Naive B cell (primary cell): ENCODE results near the gene PTPRCAP. TPM values are rescaled to one million over a fixed set of nuclear protein-coding genes. Genes with fewer than 3 reads are reported as not detected.

Experiments used
- ATAC-seq, 2 donors: fragments of 150-1000 bp; cut with Tn5 transposase; 2 replicates each; pipeline ENCODE4 v1.10.0; 2021; ENCODE audit warnings: low read depth in 2 of 2, mild to moderate bottlenecking in 2 of 2, moderate library complexity in 2 of 2
- DNase-seq: peaks from one replicate; pipeline ENCODE4 v3.0.0; 2022
- H3K27ac Mint-ChIP-seq, 6 donors: one replicate each; pipeline ENCODE4 v1.8.0; 2020 to 2022; ENCODE audit warnings: mild to moderate bottlenecking in 6 of 6, mixed read lengths in 6 of 6, moderate library complexity in 5 of 6, inconsistent platforms in 2 of 6
- H3K27me3 Mint-ChIP-seq, 3 donors: one replicate each; pipeline ENCODE4 v1.8.0; 2021 to 2022; ENCODE audit warnings: mixed read lengths in 3 of 3, mild to moderate bottlenecking in 1 of 3
- H3K36me3 Mint-ChIP-seq, 2 donors: one replicate each; pipeline ENCODE4 v1.8.0; 2020 to 2022; ENCODE audit warnings: mixed read lengths in 2 of 2, inconsistent platforms in 1 of 2, mild to moderate bottlenecking in 1 of 2
- H3K4me1 Mint-ChIP-seq, 3 donors: one replicate each; pipeline ENCODE4 v1.8.0; 2020 to 2022; ENCODE audit warnings: mixed read lengths in 3 of 3, inconsistent platforms in 1 of 3, mild to moderate bottlenecking in 1 of 3, moderate library complexity in 1 of 3
- H3K4me3 Mint-ChIP-seq, 8 donors: one replicate each; pipeline ENCODE4 v1.8.0; 2020 to 2022; ENCODE audit warnings: mild to moderate bottlenecking in 8 of 8, mixed read lengths in 8 of 8, moderate library complexity in 8 of 8, inconsistent platforms in 2 of 8
- H3K9me3 Mint-ChIP-seq, 7 donors: one replicate each; pipeline ENCODE4 v1.8.0; 2020 to 2022; ENCODE audit warnings: mixed read lengths in 7 of 7, mild to moderate bottlenecking in 5 of 7, inconsistent platforms in 2 of 7, moderate library complexity in 1 of 7
- polyA plus RNA-seq, 6 donors: library from polyadenylated mRNA; unstranded; fragments of 300-500 nt; fragmentation: Illumina TruSeq; gene quantifications; one replicate each; pipeline ENCODE4 v1.2.3, GENCODE V29; 2021; ENCODE audit warnings: low read depth in 6 of 6

Gene PTPRCAP
- polyA plus RNA-seq, 6 donors from 2014 or later, result 953 to 1,146 (median 1,009) TPM

DNA sequence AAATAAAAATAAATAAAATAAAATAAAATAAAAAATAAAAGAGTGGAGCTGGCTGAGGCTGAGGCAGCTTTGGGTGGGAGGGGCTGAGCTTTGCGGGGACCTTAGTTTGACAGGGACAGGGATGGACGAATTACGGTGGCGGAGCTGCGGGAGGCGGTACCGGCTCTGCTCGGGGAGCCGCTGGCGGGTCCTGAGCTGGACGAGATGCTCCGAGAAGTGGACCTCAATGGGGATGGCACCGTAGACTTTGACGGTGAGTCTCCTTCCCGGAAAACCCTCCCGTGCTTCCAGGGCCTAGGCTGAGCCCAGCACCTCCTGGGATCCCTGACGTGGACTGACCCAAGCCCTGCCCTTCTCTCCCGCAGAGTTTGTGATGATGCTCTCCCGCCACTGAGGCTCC lies 20.8 kb upstream of the PTPRCAP start:
- no peak for ATAC-seq
- DNase-seq, result no peak
- Mint-ChIP-seq H3K4me1 (peaks cover 37 to 60% (median 59%) of the 10 kb centered on the region in 3 donors), H3K27me3 (no peaks in the 10 kb centered on the region), H3K4me3 (peak overlapping the region in 3 of 8 donors; percentile 59 to 79 (median 61)), H3K36me3 (peaks cover 0 to 7% of the 10 kb centered on the region in 2 donors), H3K27ac (peak overlapping the region in 5 of 6 donors; percentile 10 to 98 (median 83)), H3K9me3 (no peaks in the 10 kb centered on the region)

DNA sequence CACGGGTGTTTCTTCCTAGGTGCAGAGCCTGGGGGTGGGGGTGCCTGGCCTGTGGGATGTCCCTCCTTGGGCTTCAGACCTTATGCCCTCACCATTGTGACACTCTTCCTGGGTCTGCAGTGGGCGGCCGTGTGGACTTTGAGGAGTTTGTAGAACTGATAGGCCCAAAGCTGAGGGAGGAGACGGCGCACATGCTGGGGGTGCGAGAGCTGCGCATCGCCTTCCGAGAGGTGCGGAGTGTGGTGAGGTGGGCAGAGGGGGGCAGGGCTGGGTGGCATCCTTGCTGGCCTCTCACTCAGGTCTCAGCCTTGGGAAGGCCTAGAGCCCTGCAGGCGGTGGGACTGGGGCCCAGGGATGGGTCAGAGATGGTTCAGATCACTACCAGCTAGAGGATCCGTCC lies 20.0 kb upstream of the PTPRCAP start:
- ATAC-seq (no peak), DNase-seq (no peak)
- peak overlapping the region in 6 of 8 donors; percentile 48 to 85 (median 60) for H3K4me3 Mint-ChIP-seq
- H3K4me1 Mint-ChIP-seq, result peaks cover 37 to 55% (median 53%) of the 10 kb centered on the region in 3 donors
- peak overlapping the region; percentile 54 to 93 (median 87) for H3K27ac Mint-ChIP-seq
- H3K27me3 Mint-ChIP-seq, result no peaks in the 10 kb centered on the region
- H3K36me3 Mint-ChIP-seq, result peaks cover 0 to 7% of the 10 kb centered on the region in 2 donors
- H3K9me3 Mint-ChIP-seq, result no peaks in the 10 kb centered on the region

DNA sequence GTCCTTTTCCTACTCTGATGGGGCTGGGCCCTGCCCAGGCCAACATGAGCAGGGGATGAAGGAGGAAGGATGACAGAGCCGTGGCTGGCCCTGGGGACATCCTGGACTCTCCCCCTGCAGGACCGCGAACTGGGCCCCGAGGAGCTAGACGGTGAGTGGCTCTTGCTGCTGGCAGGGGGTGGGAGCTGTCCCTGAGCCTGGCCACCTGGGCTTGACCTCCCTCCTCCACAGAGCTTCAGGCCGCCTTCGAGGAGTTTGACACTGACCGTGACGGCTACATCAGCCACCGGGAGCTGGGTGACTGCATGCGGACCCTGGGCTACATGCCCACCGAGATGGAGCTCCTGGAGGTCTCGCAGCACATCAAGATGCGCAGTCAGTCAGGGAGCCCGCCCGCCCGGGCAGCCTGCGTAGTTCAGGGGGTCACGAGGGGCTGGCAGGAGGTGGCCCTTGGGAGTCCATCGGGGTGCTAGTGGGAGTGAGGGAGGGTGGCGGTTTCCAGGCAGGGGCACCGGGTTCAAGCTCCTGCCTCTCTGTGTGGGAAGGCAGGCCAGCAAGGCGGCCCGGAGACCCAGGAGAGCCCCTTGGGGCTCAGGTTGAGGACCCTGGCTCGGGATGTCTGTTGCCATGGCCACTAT lies 18.7 kb upstream of the PTPRCAP start:
- Mint-ChIP-seq H3K4me3 (no peak overlapping the region), H3K36me3 (peaks cover 0 to 7% of the 10 kb centered on the region in 2 donors), H3K9me3 (no peaks in the 10 kb centered on the region), H3K27ac (peak overlapping the region in 1 of 6 donors; percentile 89), H3K4me1 (peaks cover 40 to 61% (median 58%) of the 10 kb centered on the region in 3 donors), H3K27me3 (no peaks in the 10 kb centered on the region)
- no peak for ATAC-seq
- DNase-seq, result no peak

DNA sequence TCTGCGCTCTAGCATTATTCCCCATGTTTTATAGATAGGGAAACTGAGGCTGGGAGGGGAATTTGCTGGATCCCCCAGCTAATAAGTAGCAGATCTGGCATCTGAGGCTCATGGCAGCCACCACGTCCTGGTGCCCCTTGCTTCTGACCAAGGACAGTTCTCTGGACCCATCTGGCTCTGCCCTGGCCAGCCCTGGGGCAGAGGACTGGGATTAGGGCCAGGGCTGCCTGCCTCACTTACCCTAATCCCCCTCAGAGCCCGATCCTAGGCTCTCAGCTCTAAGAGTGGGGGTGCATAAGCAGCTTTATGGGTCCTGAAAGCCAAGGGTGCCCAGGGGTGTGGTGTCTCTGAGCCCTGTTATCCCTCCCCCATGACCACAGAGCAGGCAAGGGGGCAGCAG lies 17.6 kb upstream of the PTPRCAP start, which contains the start of gene CABP4:
Gene CABP4, plus strand, starts transcription at position 301 of the 400 bp plus-strand sequence. Its CDS starts 70 bp downstream, at position 371.
- Mint-ChIP-seq H3K27ac (peak within 1 kb of the TSS in 3 of 6 donors; percentile 39 to 84 (median 76)), H3K4me1 (peaks cover 32 to 59% (median 54%) of the 10 kb centered on the region in 3 donors), H3K36me3 (peaks cover 0 to 2% of the 10 kb centered on the region in 2 donors), H3K9me3 (no peaks in the 10 kb centered on the region), H3K4me3 (peak within 1 kb of the TSS in 1 of 8 donors; percentile 57), H3K27me3 (no peaks in the 10 kb centered on the region)
- no peak for ATAC-seq
- no peak for DNase-seq

DNA sequence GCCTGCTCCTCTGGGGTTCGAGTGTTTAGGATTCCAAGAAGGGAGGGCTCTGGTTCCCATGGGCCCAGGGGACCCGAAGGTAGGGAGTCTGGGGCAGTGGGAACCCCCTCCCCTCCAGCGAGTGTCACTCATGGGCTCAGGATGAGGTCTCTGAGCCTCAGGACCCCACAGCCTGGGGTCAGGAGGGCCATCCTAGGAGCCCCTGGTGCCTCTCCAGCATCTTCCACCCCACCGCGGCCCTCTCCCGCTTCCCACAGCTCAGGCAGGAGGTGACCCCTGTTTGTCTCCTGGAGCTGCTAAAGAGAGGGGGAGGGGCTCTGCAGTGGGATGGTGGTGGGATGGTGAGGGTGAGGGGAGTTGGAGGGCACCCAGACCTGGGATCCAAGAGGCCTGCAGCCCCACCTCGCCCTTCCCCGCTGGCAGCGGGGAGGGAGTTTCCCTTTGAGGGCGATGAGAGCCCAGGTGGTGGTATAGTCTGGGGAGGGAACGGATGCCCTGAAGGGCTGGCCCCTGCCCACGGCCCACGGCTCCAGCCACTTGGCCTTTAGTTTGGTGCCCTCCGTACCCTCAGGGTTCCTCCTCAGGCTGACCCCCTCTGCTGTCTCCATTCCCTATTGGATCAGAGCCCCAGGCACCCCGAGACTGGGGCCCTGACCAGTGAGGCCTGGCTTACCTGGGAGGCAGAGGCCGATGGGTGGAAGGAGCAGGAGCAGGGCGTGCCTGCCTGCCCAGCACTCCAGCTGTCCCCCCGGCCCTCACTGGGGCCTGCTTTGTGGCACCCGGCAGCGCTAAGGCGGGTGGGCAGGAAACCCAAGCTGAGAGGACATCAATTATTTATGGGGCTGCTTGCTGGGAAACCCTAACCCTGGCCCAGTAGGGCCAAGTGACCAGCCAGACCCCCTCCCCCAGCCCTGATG lies 16.6 kb upstream of the PTPRCAP start:
- Mint-ChIP-seq H3K4me3 (no peak overlapping the region), H3K36me3 (no peaks in the 10 kb centered on the region), H3K27ac (peak overlapping the region in 1 of 6 donors; percentile 84), H3K4me1 (peaks cover 30 to 59% (median 54%) of the 10 kb centered on the region in 3 donors), H3K27me3 (no peaks in the 10 kb centered on the region), H3K9me3 (no peaks in the 10 kb centered on the region)
- ATAC-seq (no peak), DNase-seq (no peak)

DNA sequence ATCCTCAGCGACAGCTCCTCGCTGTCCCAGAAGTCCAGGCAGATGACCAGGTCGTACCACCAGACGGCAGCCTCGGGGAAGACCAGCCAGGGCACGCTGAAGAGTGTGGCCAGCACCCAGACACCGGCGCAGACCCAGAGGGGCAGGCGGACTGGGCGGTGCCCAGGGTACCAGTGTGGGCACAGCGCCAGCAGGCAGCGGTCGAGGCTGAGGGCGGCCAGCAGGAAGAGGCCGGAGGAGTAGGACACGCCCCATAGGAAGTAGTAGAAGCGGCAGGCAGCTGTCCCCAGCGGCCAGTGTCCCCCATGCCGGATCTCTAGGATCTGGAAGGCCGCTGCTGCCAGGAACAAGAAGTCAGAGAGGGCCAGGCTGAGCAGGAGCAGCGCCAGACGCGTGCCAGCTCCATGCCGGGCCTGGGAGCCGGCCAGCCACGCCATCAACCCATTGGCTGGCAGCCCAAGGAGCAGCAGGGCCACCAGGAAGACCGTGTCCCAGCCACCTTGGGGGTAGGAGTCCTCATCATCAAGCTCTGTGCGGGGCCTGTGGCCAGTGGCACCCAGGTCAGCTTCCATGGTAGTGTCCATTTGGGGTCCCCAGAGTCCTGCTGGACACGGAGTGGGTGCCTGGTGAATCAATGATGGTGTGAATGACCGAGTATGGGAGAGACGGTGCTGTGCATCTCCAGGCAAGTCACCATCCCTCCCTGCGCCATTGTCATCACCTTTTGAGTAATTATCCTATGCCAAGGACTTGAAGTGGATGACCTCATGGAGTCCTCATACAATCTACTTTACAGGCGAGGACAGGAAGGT lies 14.9 kb upstream of the PTPRCAP start, which contains the start of gene GPR152:
Gene GPR152, minus strand, starts transcription at position 589 of the 812 bp plus-strand sequence. Its CDS starts 5 bp downstream, at position 584.
- Mint-ChIP-seq H3K27me3 (no peaks in the 10 kb centered on the region), H3K4me3 (peak within 1 kb of the TSS in 1 of 8 donors; percentile 47), H3K36me3 (no peaks in the 10 kb centered on the region), H3K27ac (peak within 1 kb of the TSS in 4 of 6 donors; percentile 24 to 89 (median 46)), H3K9me3 (no peaks in the 10 kb centered on the region), H3K4me1 (peaks cover 29 to 58% (median 53%) of the 10 kb centered on the region in 3 donors)
- ATAC-seq, result no peak
- DNase-seq, result no peak

DNA sequence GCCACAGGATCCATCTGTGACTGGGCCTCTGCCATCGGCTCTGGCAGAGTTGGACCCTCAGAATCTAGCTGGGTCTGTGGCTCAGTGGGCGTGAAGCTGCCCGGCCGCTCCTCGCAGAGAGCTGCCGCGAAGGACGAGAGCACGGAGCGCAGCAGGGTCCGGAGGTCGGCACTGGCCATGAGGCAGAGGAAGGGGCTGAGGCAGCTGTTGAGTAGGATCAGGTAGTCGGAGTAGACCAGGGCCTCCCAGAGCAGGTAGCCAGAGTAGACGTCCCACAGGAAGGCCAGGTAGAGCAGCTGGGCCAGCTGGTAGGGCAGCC lies 14.1 kb upstream of the PTPRCAP start:
- peak overlapping the region in 1 of 8 donors; percentile 30 for H3K4me3 Mint-ChIP-seq
- H3K36me3 Mint-ChIP-seq, result no peaks in the 10 kb centered on the region
- no peak for DNase-seq
- H3K27ac Mint-ChIP-seq, result peak overlapping the region in 1 of 6 donors; percentile 49
- no peaks in the 10 kb centered on the region for H3K27me3 Mint-ChIP-seq
- H3K4me1 Mint-ChIP-seq, result peaks cover 24 to 58% (median 47%) of the 10 kb centered on the region in 3 donors
- H3K9me3 Mint-ChIP-seq, result no peaks in the 10 kb centered on the region
- no peak for ATAC-seq

DNA sequence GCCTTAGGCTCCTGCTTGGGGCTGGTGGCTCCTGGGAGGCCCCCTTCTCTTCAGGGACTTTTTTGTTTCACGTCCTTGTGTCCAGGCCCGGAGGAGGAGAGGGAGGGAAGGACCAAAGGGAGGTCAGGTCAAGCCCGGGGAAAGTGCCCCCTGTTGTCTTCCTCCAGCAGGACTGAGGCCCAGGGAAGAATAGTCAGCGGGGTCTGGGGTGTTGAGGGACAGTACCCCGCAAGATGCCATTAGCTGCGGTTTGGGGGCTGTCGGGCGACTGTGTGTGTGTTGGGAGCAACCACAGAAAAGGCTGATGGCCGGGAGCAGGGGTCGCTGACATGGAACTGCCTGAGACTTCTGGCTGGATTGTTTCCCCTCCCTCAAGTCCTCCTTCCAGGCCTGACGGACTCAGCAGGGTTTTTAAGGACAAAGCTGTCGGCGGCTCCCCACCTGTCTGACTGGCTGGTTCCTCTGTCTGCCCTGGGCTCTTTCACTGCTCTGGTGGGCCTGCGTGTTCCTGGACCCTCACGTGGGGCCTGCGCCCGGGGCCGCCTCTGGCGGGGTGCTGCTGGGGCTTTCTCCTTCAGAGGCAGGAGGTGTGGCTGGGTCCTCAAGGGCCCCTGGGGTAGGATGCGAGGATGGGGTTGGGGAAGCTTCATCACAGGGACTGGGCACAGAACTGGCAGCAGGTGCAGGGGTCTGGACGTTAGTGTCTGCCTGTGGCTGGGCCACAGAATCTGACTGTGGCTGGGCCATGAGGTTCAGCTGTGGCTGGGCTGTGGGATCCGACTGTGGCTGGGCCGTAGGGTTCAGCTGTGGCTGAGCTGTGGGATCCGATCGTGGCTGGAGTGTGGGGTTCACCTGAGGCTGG lies 13.5 kb upstream of the PTPRCAP start:
- peaks cover 27 to 64% (median 52%) of the 10 kb centered on the region in 3 donors for H3K4me1 Mint-ChIP-seq
- H3K27me3 Mint-ChIP-seq, result no peaks in the 10 kb centered on the region
- peak overlapping the region in 3 of 6 donors; percentile 49 to 74 (median 56) for H3K27ac Mint-ChIP-seq
- H3K4me3 Mint-ChIP-seq, result peak overlapping the region in 2 of 8 donors; percentile 30 to 76
- DNase-seq, result no peak
- H3K36me3 Mint-ChIP-seq, result no peaks in the 10 kb centered on the region
- no peaks in the 10 kb centered on the region for H3K9me3 Mint-ChIP-seq
- ATAC-seq, result no peak

DNA sequence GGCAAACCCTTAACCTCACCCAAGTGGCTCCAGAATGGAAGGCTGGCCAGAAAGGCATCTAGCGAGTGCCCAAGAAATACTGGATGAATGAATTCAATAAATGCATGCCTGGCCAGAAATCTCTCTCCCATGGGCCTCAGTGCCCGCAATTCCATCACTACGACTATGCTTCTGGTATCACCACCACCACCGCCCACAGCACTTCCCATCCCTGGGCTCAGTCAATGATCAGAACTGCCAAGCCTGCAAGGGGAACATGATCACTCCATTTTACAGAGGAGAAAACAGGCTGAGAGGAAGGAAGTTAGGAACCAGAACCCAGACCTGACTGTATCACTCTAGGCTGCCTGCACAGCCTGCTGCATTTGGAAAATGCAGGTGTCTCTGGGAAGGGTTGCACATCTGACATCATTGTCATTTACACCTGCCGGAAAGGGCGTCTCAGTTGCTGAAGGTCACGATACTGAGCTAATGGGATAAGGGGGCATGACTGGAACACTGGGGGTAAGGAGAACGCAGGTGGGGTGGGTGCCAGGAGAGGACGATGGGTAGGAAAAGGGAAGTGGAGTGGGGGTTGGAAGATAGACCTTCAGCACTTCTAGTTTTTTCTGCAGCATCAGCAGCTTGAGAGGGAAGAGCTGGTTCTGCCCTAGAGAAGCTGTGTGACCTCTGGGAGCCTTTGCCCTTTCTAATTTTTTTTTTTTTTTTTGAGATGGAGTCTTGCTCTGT lies 11.8 kb upstream of the PTPRCAP start:
- no peaks in the 10 kb centered on the region for H3K9me3 Mint-ChIP-seq
- H3K4me1 Mint-ChIP-seq, result peaks cover 38 to 74% (median 59%) of the 10 kb centered on the region in 3 donors
- ATAC-seq (no peak), DNase-seq (no peak)
- H3K36me3 Mint-ChIP-seq, result no peaks in the 10 kb centered on the region
- peak overlapping the region in 5 of 6 donors; percentile 12 to 86 (median 59) for H3K27ac Mint-ChIP-seq
- H3K27me3 Mint-ChIP-seq, result no peaks in the 10 kb centered on the region
- peak overlapping the region in 5 of 8 donors; percentile 9 to 77 (median 50) for H3K4me3 Mint-ChIP-seq

DNA sequence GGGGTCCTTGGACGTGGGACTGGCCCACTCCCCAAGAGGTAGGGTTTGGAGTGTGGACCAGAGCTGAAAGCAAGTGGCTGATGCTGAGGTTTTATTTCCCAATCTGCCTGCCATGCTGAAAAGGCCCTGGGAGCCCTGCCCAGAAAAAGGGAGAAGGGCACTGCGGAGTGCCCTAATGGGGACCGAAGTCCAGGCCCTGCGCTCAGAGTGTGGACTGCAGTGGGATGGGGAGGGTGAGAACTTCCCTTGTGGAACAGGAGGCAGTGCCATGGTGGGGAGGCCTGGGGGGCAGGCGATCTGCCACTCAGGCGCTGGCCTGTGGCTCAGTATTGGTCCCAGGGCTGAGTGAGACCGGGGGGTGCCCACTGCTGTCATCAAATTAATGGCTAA lies 10.7 kb upstream of the PTPRCAP start:
- H3K27me3 Mint-ChIP-seq, result no peaks in the 10 kb centered on the region
- H3K4me1 Mint-ChIP-seq, result peaks cover 38 to 81% (median 66%) of the 10 kb centered on the region in 3 donors
- no peaks in the 10 kb centered on the region for H3K9me3 Mint-ChIP-seq
- H3K27ac Mint-ChIP-seq, result peak overlapping the region in 3 of 6 donors; percentile 37 to 81 (median 81)
- ATAC-seq, result no peak
- H3K4me3 Mint-ChIP-seq, result peak overlapping the region in 1 of 8 donors; percentile 55
- no peaks in the 10 kb centered on the region for H3K36me3 Mint-ChIP-seq
- no peak for DNase-seq

DNA sequence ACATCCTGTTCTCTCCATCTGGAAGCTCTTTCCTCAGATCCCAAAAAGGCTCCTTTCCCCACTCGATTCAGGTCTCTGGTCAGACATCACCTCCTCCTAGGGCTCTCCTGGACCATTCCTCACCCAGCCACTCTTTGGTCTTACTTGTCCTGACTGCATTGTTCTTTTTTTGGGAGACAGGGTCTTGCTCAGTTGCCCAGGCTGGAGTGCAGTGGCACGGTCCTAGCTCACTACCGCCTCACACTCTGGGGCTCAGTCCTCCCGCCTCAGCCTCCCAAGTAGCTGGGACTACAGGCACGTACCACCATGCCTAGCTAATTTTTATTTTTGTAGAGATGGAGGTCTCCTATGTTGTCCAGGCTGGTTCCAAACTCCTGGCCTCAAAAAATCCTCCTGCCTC lies 8.0 kb upstream of the PTPRCAP start:
- H3K27me3 Mint-ChIP-seq, result no peaks in the 10 kb centered on the region
- no peaks in the 10 kb centered on the region for H3K9me3 Mint-ChIP-seq
- DNase-seq, result no peak
- peak overlapping the region; percentile 28 to 98 (median 95) for H3K27ac Mint-ChIP-seq
- H3K4me3 Mint-ChIP-seq, result peak overlapping the region; percentile 68 to 91 (median 84)
- H3K4me1 Mint-ChIP-seq, result peaks cover 54 to 88% (median 82%) of the 10 kb centered on the region in 3 donors
- H3K36me3 Mint-ChIP-seq, result no peaks in the 10 kb centered on the region
- no peak for ATAC-seq
